NCI-H128 (cell line): ENCODE results near the gene FRMPD4.

Experiments
- DNase-seq: peaks from one replicate; lab custom pipeline; 2025; ENCODE audit not compliant: unreplicated experiment; lab: John Stamatoyannopoulos, UW

The FRMPD4 gene

DNA sequence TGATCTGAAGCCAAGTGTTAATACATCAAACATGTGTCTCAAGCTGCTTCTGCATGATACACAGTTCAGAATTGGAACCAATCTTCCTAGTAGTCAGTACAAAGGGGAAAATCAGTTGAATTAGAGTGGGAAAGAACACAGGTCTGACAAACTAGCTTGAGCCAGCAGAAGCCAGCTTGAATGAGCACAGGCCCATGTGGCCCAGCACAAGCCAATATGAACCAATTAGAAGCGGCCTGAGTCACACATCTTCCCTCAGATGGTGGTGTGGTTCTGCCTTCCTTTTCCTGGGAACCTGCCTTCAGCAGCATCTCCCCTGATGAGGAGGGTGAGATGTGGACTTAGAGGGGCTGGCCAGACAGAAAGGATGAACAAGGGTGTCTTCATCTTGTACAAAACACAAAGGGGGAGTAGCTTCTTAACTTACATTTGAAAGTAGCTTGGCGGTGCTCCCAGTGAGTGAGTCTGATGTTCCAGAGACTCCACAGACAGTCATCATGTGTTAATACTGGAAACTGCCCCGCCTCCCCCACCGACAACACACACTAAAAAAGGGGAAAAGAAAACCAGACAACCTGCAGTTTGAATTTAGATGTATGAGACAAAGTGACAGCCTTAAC is 72.0 kb downstream of the FRMPD4 start:
- no peak for DNase-seq

DNA sequence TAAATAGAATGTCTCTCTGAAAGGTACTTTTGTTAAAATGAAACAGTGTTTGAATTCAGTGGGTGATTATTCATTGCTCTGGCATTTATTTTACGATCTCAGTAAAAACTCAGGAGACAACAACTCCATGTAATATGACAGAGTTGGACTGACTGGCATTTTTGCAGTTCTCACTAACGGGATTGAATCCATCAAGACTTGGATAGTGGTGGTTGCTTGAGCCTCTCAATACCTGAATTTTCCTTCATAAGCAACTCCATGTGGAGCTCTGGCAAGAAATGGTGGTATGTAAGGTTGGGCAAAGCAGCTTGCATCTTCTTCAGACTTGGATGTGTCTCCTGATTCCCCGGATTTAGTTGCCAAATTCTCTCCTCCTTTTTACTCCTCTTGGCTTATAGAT is 72.7 kb downstream of the FRMPD4 start:
- no peak for DNase-seq

DNA sequence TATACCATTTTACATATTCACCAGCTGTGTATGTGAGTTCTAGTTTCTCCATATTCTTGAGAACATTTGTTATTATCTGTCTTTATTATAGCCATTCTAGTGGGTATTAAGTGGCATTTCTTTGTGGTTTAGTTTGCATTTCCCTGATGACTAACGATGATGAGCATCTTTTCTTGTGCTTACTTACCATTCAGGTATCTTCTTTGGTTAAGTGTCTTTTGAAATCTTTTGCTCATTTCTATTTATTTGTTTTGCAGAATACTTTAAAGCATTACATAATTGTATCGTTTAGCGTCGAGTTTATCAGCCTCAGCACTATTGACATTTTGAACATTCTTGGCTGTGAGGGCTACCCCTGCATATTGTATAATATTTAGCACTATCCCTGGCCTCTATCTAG is 85.4 kb downstream of the FRMPD4 start:
- DNase-seq: no peak

DNA sequence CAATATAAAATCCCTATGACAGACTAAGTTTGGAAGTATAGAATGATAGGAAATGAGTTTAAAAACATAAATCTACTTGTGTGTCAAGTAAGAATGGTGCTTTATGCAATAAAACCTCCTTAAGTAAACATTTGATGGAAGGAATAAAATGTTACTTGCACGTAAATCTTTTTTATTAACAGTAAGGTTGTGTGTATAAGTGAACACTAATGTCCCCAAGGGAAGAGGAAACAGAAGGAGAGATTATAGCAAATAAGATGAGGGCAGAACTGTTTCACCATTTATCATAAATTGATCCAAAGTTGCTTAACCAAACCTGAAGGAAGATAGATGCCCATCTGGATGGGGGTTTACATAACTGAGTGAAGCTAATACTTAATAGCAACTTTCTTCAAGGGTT is 86.8 kb downstream of the FRMPD4 start:
- no peak for DNase-seq

- DNase-seq: no peak
Measured at GRCh38 chrX:12227412-12228041, 89.3 kb downstream of the FRMPD4 start.

DNA sequence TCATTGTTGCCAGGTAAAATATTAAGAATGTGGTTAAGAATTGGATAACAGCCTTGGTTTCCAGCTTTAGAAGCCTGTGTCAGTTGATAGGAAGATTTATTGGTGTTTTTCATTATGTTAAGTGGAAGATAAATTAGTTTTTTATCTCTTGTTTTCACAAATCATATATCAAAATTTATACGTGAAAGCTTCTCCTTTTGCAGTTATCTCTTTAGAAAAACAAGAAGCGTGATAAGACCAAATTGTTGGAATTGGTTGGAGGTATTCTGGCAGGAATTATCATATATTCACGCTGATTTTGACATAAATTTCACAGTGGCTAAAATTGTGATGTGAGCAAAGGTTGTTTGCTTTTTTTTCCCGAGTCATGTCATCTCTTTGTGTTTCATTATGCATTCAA is 90.6 kb downstream of the FRMPD4 start:
- DNase-seq: no peak

DNA sequence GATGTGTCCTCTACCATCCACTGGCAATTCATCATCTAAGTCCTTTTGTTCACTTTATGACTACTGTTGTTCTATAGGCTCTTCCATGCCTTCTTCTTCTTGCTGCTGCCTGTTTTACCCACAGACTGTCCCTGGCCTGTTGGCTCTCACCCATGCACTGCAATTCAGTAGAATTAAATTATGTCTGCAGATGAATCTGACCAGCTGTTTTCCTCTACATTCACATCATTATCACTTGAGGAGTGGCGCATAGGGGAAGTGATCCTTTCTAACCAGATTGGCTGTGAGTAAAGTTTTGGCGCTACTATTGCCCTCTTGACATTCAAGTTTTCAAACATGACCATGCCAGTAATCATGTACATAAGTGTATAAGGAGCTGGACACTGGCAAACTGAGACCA is 91.7 kb downstream of the FRMPD4 start:
- DNase-seq: no peak

DNA sequence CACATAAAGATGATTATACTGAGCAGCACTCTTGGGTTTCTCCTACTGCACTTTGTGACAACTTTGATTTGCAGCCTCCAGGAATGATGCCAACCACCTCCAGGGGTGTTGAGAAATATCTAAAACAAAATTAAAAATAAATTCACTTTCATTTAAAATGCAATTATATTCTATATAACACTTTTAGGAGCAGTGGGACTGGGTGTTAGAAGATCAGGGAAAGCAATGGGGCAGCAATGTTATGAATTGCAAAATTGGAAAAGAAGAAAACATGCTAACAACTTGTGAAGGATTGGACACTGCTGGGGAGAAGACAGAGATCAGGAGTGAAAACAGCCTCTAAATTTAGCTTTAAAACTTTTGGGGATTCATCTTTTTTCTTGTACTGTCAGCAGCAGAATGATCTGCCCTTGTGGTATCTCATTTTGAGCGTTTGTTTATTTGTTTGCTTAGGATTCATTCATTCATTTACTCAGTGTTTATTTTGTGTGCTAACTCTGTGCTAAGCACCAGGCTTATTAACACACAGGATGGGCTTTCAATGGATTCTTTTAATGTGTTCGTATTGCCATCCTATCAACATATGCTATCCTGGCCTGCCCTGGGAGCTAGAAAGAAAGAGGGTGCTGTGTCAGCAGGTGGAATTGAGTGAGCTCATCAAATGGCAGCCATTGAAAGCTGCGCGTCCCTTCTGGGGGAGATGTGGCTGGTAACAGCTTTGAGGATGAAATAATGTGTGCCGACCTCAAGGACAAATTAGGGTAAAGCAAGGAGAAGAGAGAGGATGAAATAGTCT is 96.5 kb downstream of the FRMPD4 start:
- no peak for DNase-seq

GRCh38 chrX:12236156-12236555 is 97.9 kb downstream of the FRMPD4 start:
- DNase-seq: no peak

GRCh38 chrX:12237131-12237530 is 98.9 kb downstream of the FRMPD4 start:
- no peak for DNase-seq

DNA sequence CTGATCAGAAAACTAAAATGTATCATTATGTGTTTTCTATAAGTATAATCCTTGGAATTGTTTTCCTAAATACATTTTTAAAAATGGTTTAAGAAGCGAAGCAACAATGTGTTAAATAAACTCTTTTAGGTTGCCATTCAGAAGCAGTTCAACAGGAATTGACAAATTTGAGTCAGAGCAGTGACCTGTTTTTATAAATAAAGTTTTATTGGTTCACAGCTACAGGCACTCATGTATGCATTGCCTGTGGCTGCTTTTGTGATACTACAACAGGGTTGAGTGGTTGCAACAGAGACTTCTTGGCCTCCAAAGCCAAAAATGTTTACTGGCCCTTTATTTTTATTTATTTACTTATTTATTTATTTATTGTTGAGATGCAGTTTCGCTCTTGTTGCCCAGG is 99.5 kb downstream of the FRMPD4 start:
- DNase-seq: no peak

- no peak for DNase-seq
Measured at GRCh38 chrX:12239356-12240082, 101.2 kb downstream of the FRMPD4 start.

DNA sequence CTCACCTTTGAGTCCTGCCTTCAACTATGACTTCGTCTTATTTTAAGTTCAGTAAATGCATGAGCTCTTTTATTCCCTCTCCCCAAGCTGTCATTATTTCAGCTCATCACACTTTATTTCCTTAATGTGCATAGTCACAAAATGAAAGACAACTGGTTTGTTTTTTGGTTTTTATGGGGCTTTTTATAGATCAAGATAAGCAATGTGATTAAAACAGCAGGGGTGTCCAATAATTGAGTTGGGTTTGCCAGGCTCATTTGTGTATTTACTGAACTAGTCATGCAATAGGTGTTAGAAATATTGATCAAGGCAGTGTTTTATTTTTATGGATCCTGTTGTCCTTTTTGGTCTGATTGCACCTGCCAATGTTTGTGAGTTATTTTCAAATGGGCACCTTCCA is 102.2 kb downstream of the FRMPD4 start:
- no peak for DNase-seq

DNA sequence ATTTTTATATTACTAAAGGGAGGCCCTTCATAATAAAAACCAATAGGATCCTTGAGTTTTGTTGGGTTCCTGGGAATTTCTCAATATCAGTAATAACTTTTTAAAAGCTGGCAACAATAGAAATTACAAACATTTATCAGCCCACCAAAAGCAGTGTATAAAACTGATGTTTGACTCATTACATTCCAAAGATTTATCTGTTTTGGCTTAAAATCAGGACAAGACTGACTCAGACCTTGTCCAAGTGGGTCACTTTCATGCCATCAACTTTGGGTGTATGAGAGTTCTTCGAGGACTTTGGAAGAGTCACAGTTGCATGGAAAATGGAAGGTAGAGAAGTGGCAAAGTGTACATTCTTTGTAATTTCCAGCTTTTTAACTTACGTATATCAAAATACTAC is 102.8 kb downstream of the FRMPD4 start:
- no peak for DNase-seq

DNA sequence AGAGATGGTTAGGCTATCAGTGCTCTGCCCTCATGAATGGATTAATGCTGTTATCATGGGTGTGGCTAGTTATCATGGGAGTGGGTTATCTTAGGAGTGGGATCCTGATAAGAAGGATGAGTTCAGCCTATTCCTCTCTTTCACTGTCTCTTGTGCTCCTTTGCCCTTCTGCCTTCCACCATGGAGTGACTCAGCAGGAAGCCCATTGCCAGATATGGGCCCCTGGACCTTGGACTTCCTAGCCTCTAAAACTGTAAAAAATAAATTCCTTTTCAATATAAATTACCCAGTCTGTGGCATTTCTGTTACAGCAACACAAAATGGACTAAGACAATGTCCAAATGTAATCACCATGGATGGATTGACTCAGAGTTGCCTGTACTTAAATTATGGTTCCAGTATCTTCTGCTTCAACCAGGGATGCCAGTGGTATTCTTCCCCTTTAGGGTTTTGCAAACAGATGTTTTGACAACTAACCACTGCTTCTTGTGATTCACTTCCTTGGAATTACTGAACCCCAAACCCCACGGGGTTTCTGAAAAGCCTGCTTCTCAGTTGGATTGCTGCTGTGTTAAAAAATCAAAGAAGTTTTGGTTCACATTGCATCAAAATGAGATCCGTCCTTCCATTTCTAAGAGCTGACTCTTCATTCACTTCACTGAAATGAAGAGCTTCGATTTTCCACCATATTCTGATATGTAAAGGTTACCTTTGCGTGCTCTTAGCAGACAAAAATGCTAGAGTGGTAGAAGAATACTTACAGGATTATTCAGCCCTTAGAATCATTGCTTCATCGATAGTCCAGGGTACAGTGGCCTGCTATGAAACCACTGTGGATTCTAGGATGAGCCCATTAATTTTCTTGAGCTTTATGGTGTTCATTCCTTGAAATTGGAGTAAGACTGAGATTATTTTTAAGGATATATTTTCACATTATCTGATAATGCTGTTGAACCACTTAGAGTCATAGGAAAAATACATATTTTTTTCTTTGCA is 107.7 kb downstream of the FRMPD4 start:
- DNase-seq: no peak

- no peak for DNase-seq
Measured at GRCh38 chrX:12249997-12250396, 111.7 kb downstream of the FRMPD4 start.

DNA sequence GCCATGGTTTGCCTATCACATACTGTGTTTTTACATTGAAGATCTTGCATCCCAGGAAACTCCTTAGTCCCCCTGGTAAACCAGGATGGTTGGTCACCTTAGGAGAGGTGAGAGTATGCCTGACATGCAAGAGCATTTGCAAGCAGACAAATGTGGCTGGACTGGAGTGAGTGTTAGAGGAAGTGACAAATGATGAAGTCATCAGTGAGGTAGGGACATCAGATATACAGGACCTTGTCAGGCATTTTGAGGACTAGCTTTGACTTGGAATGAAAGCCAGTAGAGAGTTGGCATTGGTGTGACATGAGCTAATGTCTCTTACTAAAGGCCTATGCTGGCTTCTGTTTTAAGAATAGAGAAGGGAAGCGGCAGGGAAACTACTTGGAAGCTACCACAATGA is 124.9 kb downstream of the FRMPD4 start:
- DNase-seq: no peak

- no peak for DNase-seq
Measured at GRCh38 chrX:12269484-12269883, 131.2 kb downstream of the FRMPD4 start.

DNA sequence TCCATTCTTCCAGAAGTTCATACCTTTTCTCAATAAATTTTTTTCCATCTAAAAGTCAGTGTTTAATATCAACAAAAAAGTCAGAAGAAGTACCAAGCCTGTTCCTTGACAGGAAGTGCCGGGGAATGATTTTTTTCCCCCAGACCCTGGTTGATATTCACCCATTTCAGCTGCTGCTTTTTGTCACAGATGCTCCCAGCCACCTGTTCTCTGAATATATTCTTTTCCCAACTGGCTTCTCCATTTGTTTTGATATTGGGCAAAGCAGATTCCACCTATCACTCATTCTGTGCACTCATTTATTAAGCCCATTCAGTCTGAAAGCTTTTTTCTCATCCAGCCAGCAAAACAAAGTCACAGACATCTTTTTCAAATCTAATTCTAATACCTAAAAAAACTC is 139.9 kb downstream of the FRMPD4 start:
- DNase-seq: no peak

- DNase-seq: no peak
Measured at GRCh38 chrX:12282991-12283390, 144.7 kb downstream of the FRMPD4 start.
